HUDEP-2 (cell line): Measurements from ENCODE around the gene RBM47.

Experiments used
- DNase-seq, 76 experiments: peaks; one replicate each; lab custom pipeline; 2025; ENCODE audit not compliant: unreplicated experiment in 76 of 76; lab: John Stamatoyannopoulos, UW

RBM47 gene

DNA sequence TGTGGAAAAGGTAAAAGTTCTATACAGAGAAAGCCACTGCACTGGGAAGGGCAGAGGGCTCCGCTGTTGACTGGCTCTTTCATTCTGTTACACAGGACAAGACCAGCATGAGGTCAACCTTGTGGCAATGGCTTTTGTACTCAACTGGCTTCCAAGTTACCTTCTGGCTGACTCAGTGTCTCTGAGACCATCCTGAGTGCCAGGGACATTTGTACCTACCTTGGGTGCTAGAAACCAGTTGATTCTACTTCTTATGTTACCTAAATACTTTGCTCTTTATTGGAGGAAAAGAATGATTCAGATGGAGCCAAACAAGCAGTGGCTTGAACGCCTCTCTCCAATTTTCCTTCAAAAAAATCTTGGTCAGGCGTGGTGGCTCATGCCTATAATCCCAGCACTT lies 123.2 kb downstream of the RBM47 start:
- DNase-seq = no peak

DNA sequence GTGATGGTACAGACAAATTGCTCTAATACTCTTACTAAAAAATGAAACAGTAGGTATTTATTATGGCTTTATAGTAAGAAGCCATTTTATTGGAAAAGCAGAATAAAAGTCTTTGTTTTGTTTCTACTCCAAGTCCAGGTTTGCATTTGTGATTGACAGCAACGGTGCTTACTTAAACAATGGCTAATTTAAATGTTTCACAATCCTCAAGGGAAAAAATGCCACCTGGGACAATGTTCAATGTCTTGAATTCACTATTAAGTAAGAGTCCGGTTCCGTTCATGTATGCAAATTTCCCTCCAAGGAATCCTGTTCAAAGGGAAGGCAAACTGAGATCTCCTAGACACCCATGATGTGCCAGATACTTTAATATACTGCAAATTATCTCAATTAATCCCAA lies 123.6 kb downstream of the RBM47 start:
- DNase-seq = no peak

DNA sequence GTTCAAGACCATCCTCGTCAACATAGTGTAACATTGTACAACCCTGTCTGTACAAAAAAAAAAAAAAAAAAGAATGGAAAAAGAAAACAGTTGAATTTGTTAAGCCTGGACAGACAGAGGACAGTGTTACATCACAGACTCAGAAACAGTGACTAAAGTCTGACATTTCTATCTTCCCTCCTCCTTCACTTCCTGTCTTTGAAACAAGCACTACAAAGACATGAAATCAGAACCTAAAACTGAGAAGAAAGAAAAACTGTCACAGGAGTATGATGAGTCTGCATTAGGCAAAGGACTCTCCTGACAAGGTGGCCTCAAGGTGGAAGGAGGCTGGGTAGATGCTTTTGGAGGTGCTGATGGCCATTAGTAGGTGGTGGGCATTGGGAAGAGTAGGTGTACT lies 126.7 kb downstream of the RBM47 start:
- DNase-seq = no peak

DNA sequence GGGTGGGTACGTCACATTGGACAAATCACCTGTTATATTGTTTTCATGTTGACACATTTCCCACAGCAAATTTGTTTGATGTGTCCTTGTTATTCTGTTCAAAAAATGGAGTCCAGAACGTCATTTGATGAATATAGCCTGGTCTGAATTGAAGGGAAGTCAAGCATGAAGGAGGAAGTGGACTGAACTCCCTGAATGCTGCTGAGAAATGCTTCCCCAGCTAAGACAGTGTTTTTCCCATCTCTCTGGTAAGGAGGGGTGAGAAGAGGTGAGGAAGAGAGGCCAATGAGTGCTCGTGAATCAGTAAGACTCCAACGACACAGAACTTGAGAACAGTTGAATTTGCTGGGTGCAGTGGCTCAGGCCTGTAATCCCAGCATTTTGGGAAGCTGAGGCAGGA lies 127.4 kb downstream of the RBM47 start:
- no peak for DNase-seq

- no peak for DNase-seq
Observed at GRCh38 chr4:40500781-40501180, 128.9 kb downstream of the RBM47 start.

GRCh38 chr4:40493160-40493559 lies 136.5 kb downstream of the RBM47 start:
- no peak for DNase-seq

GRCh38 chr4:40492691-40493090 lies 137.0 kb downstream of the RBM47 start:
- DNase-seq = no peak

- no peak for DNase-seq
Observed at GRCh38 chr4:40490481-40490880, 139.2 kb downstream of the RBM47 start.

GRCh38 chr4:40489961-40490360 lies 139.7 kb downstream of the RBM47 start:
- DNase-seq = no peak

GRCh38 chr4:40486534-40486933 lies 143.1 kb downstream of the RBM47 start:
- no peak for DNase-seq

- no peak for DNase-seq
Observed at GRCh38 chr4:40484346-40485090, 145.1 kb downstream of the RBM47 start.

GRCh38 chr4:40482985-40483647 lies 146.5 kb downstream of the RBM47 start:
- DNase-seq = no peak

DNA sequence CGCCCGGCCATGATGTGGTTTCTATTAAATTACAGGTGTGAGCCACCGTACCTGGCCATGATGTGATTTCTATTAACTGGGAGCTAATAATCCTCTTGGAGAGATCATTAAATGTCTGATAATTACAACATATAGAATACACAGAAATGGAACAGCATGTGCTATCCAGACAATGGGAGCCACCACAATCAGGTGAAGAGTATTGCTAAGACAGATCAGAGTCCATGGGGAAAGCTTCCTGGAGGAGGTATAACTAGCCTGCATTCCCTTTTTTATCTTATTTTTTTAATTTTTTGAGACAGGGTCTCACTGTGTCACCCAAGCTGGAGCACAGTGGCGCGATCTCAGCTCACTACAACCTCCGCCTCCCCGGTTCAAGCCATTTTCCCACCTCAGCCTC lies 147.7 kb downstream of the RBM47 start:
- no peak for DNase-seq

- no peak for DNase-seq
Observed at GRCh38 chr4:40480291-40480690, 149.4 kb downstream of the RBM47 start.

GRCh38 chr4:40479378-40479777 lies 150.3 kb downstream of the RBM47 start:
- DNase-seq = no peak

DNA sequence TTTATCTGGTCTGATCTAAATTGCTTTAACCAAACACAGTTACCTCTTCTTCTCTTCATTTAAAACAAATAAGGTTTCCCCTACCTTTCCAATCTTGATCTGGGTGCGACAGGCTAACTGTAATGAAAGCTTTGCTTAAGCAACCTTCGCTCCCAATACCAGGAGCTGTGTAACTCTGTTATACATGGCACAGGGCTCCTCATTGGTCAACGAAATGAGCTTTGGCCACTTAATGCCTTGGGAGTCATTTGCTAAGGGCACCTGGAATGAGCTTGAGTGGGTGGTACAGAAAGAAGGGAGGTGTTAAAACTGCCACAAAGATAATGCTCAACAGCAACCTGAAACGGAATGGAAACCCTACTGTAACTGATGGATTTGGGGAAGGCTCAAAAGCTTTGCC lies 154.1 kb downstream of the RBM47 start:
- DNase-seq = no peak

DNA sequence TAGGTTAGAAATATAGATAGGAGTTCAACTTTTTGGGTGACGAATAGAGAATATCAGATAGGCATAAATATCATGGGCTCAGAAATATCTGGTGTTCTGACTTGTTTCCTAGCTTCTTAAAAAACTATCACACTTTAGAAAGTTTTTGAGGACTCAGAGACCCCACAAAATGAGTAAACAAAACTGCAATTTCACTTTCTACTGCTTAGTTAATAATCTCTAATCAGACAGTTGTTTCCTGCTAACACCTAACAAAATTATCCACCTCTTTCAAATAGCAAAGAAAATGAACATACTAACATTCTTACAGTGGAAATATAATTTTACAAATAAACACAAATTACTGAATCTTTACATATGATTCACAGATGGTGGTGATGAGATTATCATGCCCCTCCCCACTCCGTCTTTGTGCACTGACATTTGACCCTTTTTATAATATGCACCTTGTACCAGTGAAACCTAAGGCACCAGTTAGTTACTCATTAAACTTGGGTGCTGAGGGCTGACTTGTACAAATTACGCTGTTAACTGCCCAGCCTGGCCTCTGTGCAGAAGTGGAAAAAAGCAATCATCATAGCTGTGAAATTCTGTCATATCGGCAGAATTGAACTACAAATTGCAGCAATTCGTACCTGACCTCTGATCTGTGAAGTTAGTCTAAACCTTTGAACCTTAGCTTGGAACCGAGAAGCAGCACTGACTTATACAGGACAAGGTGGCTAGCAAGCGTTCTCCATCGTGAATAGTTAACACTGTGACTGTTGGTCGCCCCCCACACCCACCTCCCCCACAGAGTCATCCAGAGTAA lies 155.9 kb downstream of the RBM47 start:
- DNase-seq = no peak

DNA sequence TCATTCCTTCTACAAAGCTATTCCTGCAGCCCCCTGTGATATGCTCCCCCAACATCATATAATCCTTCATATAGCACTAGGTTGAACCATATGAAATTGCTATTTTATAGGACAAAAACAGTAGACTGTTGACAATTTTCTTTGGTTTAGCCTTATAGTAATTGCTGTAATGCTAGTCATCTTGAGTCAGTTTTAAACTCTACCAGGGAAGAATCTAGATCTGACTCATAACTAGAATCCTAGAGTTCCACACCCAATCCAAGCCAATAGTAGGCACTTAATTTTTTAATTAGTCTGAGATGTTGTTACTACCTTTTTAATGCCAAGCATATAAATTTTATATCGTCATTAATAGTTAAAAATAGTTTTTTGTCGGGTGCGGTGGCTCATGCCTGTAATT lies 157.7 kb downstream of the RBM47 start:
- DNase-seq = no peak

- no peak for DNase-seq
Observed at GRCh38 chr4:40466789-40467188, 162.9 kb downstream of the RBM47 start.

GRCh38 chr4:40462326-40462725 lies 167.3 kb downstream of the RBM47 start:
- DNase-seq = no peak

- no peak for DNase-seq
Observed at GRCh38 chr4:40461879-40462278, 167.8 kb downstream of the RBM47 start.

DNA sequence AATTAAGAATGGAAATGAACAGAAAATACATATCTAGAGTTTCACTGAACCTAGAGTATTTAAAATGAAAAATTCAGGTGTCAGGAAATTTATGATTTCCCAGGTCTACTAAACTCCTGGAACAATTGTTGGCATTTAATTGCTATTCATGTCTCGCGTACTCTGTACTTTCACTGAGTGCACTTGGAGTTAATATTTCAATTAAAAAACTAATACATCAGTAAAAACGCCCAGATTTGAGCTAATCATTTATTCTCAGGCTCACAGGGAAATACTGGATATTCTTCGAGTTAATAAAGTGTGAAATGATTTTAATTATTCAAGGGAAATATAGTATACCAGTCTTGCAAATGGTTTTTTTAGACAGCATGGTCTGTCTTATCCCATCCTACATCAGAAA lies 168.6 kb downstream of the RBM47 start:
- DNase-seq = no peak
